BJ (cell line): Measurements from ENCODE around the gene ABRACL. TPM values are rescaled to one million over a fixed set of nuclear protein-coding genes. Genes with fewer than 3 reads are reported as not detected.

ENCODE experiments used
- CTCF ChIA-PET: fragments of 350-600 bp; formaldehyde crosslinking; extraction: SDS; loops from one replicate; lab custom pipeline; 2021; ENCODE audit warnings: antibody characterized with exemption, inconsistent platforms; lab: Yijun Ruan, JAX
- POLR2A ChIA-PET: fragments of 300-600 bp; sonication (Branson Sonifier 250); formaldehyde crosslinking; extraction: SDS; loops from one replicate; lab custom pipeline; 2021; ENCODE audit warnings: antibody characterized with exemption; lab: Charles Lee
- DNase-seq: peaks from one replicate; pipeline ENCODE4 v3.0.0-alpha.2; 2011; ENCODE audit warnings: low read depth
- H3K27me3 ChIP-seq: 2 replicates; pipeline ENCODE4 v1.6.0; 2011; ENCODE audit warnings: low read length; ENCODE audit not compliant: control insufficient read depth, insufficient read depth
- H3K36me3 ChIP-seq: 2 replicates; pipeline ENCODE4 v1.5.1; 2011; ENCODE audit warnings: low read length; ENCODE audit not compliant: control insufficient read depth, insufficient read depth
- H3K4me3 ChIP-seq: 2 replicates; pipeline ENCODE4 v1.5.1; 2011; ENCODE audit warnings: low read depth, mild to moderate bottlenecking, control low read depth, low read length
- CTCF ChIP-seq: IDR thresholded peaks from 2 replicates; pipeline ENCODE4 v1.5.1; 2011; ENCODE audit warnings: low read depth, mild to moderate bottlenecking, control low read depth, inconsistent platforms, low read length, moderate library complexity; ENCODE audit not compliant: insufficient read depth
- polyA plus RNA-seq: library from polyadenylated mRNA; depleted of rRNA; stranded (reverse); fragments of >200 nt; gene quantifications from 2 replicates; pipeline ENCODE4 v1.2.3, GENCODE V29; 2011; rRNA removed

Gene ABRACL
- polyA plus RNA-seq, 1 experiment, result 13.1 TPM

GRCh38 chr6:139082370-139082769 is 53.8 kb downstream of the ABRACL start:
- H3K27me3 ChIP-seq, result no peaks in the 10 kb centered on the region
- H3K36me3 ChIP-seq, result no peaks in the 10 kb centered on the region
- ChIA-PET POLR2A (no interaction called here), CTCF (no interaction called here)
- no peak overlapping the region for H3K4me3 ChIP-seq
- DNase-seq, result no peak
- TF ChIP-seq CTCF, result no peak

GRCh38 chr6:139091826-139092225 is 63.3 kb downstream of the ABRACL start:
- Histone ChIP-seq H3K4me3 (no peak overlapping the region), H3K36me3 (no peaks in the 10 kb centered on the region), H3K27me3 (peaks cover 1% of the 10 kb centered on the region; the same call in 1 of the 2 replicates)
- POLR2A ChIA-PET, result no interaction called here
- CTCF ChIA-PET, result no interaction called here
- no peak for TF ChIP-seq CTCF
- no peak for DNase-seq

Other genes starting within 250 kb of the ABRACL start
- not detected in 2 replicates for gene ECT2L, start 232.7 kb upstream of the ABRACL start, polyA plus RNA-seq
- 27.2 and 29.9 TPM in 2 replicates for gene REPS1, start 40.5 kb upstream of the ABRACL start, polyA plus RNA-seq
- 9.5 and 14.2 TPM in 2 replicates for gene HECA, start 106.3 kb downstream of the ABRACL start, polyA plus RNA-seq